HFFc6 (cell line): ENCODE data around the gene ICOS. TPM values are rescaled to one million over a fixed set of nuclear protein-coding genes. Genes with fewer than 3 reads are reported as not detected.

ENCODE experiments used
- DNase-seq: peaks from one replicate; pipeline ENCODE4 v3.0.0-alpha.2; 2018
- H3K27ac Mint-ChIP-seq: 2 replicates; pipeline ENCODE4 v1.8.0; 2020; ENCODE audit warnings: mild to moderate bottlenecking, mixed read lengths
- H3K27me3 Mint-ChIP-seq: 2 replicates; pipeline ENCODE4 v1.8.0; 2021; ENCODE audit warnings: mild to moderate bottlenecking, moderate library complexity, mixed read lengths; ENCODE audit not compliant: insufficient read depth
- H3K36me3 Mint-ChIP-seq: 2 replicates; pipeline ENCODE4 v1.8.0; 2021; ENCODE audit warnings: low read depth, mixed read lengths
- H3K4me1 Mint-ChIP-seq: 2 replicates; pipeline ENCODE4 v1.8.0; 2020; ENCODE audit warnings: low read depth, mixed read lengths
- H3K4me3 Mint-ChIP-seq: 2 replicates; pipeline ENCODE4 v1.8.0; 2020; ENCODE audit warnings: mild to moderate bottlenecking, moderate library complexity, mixed read lengths
- H3K9me3 Mint-ChIP-seq: 2 replicates; pipeline ENCODE4 v1.8.0; 2020; ENCODE audit warnings: mild to moderate bottlenecking, mixed read lengths
- long read RNA-seq: library from polyadenylated mRNA; unstranded; transcript quantifications from one replicate; pipeline ENCODE4 v2.0.0, GENCODE V29; 2019
- total RNA-seq, 6 experiments: library from RNA; stranded (reverse); fragmentation: NEBNext Ultra II Directional; extraction: Animal tissue kit (Norgen Biotek cat#: 25700); gene quantifications; 2 replicates in 1 of 6; 3 replicates in 5 of 6; pipeline ENCODE4 v1.2.3, GENCODE V29; 2021
- TF ChIP-seq, protein P1 (sequence below): fragments of 200-600 bp; sonication (generic); IDR thresholded peaks from 2 replicates; pipeline ENCODE4 v1.5.0; 2021; ENCODE audit warnings: antibody characterized with exemption, mild to moderate bottlenecking

ICOS gene, protein sequence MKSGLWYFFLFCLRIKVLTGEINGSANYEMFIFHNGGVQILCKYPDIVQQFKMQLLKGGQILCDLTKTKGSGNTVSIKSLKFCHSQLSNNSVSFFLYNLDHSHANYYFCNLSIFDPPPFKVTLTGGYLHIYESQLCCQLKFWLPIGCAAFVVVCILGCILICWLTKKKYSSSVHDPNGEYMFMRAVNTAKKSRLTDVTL
- total RNA-seq = not detected
- long read RNA-seq = 0 reads

DNA sequence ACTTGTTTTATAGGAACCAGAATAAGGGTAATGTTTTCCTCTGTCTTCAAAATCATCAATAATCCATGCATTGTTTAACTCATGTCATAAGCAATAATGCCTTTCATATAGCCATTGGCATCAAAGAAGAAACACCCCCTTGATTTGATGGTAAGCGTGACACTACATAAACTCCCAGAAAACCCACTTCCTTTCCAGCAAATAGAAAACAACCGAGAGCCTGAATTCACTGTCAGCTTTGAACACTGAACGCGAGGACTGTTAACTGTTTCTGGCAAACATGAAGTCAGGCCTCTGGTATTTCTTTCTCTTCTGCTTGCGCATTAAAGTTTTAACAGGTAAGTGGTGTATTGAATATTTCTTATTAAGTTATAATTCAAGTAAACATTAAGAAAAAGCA, at the start of gene ICOS:
Gene ICOS (plus strand): TSS at position 229 of the 400 bp plus-strand sequence. CDS start 52 bp downstream, at position 281.
- TF ChIP-seq, protein P1, sequence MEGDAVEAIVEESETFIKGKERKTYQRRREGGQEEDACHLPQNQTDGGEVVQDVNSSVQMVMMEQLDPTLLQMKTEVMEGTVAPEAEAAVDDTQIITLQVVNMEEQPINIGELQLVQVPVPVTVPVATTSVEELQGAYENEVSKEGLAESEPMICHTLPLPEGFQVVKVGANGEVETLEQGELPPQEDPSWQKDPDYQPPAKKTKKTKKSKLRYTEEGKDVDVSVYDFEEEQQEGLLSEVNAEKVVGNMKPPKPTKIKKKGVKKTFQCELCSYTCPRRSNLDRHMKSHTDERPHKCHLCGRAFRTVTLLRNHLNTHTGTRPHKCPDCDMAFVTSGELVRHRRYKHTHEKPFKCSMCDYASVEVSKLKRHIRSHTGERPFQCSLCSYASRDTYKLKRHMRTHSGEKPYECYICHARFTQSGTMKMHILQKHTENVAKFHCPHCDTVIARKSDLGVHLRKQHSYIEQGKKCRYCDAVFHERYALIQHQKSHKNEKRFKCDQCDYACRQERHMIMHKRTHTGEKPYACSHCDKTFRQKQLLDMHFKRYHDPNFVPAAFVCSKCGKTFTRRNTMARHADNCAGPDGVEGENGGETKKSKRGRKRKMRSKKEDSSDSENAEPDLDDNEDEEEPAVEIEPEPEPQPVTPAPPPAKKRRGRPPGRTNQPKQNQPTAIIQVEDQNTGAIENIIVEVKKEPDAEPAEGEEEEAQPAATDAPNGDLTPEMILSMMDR = no peak
- H3K4me3 Mint-ChIP-seq = no peak within 1 kb of the TSS

DNA sequence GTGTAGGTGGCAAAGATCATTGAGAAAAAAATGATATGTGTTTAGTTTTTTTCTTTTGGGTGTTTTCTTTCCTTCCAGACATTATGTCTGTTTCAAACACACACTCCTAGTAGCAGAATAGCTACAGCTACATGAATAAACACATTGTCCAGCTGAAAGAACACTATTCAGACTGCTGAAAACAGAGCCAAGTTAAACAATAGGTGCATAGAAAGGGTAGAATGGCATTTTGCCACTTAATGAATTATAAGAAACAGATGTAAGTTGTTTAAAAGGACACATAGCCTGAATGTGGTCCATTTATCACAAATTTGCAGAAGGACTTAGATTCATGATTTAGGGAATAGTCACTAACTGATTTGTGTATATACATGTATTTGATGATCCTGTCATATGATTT, 48.9 kb upstream of the ICOS start:
- no peak overlapping the region for H3K4me3 Mint-ChIP-seq
- H3K36me3 Mint-ChIP-seq = no peaks in the 10 kb centered on the region
- no peak overlapping the region for H3K27ac Mint-ChIP-seq
- TF ChIP-seq, protein P1 = no peak
- peaks cover 7% of the 10 kb centered on the region for H3K27me3 Mint-ChIP-seq
- H3K4me1 Mint-ChIP-seq = 0 out of 2 replicates have a peak, but pooled peaks cover 4% of the 10 kb centered on the region
- DNase-seq = no peak
- no peaks in the 10 kb centered on the region for H3K9me3 Mint-ChIP-seq

More for the DNA sequence above, at the start of gene ICOS:
- Mint-ChIP-seq H3K27ac (no peak within 1 kb of the TSS), H3K9me3 (no peaks in the 10 kb centered on the region), H3K27me3 (peaks cover 2% of the 10 kb centered on the region), H3K36me3 (no peaks in the 10 kb centered on the region), H3K4me1 (peaks cover 13% of the 10 kb centered on the region; the same call in 1 of the 2 replicates)
- no peak for DNase-seq

DNA sequence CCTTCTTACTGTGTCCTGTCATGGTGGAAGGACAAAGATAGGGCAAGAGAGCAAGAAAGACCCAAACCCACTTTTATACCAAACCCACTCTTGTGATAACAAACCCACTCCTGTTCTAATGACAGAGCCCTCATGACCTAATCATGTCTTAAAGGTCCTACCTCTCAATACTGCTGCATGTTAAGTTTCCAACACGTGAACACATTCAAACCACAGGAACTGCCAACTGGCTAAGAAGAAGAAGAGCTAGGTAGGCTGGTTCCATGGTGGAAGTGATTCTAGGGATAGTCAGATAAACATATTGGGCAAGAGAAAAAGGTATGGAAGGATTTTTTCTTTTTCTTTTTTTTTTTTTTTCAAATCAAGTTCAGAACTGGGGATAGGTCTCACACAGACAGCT, 47.0 kb upstream of the ICOS start:
- Mint-ChIP-seq H3K27me3 (peaks cover 12% of the 10 kb centered on the region), H3K4me1 (0 out of 2 replicates have a peak, but pooled peaks cover 4% of the 10 kb centered on the region), H3K9me3 (no peaks in the 10 kb centered on the region), H3K4me3 (no peak overlapping the region), H3K36me3 (no peaks in the 10 kb centered on the region), H3K27ac (no peak overlapping the region)
- DNase-seq = no peak
- TF ChIP-seq, protein P1 = no peak

DNA sequence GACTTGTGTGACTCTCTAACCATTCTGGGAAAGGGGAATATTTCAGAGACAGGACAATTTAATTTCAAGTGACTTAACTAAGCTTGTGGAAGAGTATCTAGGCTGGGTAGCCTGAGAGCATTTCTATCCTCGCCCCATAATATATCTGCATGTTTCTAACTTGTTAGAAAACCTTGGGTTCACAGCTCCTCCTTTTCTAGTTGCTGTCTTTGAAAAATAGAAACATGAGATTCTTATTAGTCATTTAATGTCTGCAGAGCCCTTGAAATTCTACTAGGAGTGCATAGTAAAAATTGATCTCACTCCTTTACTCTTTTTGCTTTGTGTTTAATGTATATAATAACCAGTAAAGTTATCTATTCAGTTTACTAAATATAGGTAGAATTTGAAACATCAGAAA, 46.6 kb upstream of the ICOS start:
- Mint-ChIP-seq H3K4me3 (no peak overlapping the region), H3K9me3 (no peaks in the 10 kb centered on the region), H3K4me1 (0 out of 2 replicates have a peak, but pooled peaks cover 4% of the 10 kb centered on the region), H3K27ac (no peak overlapping the region), H3K36me3 (no peaks in the 10 kb centered on the region), H3K27me3 (peaks cover 12% of the 10 kb centered on the region)
- no peak for DNase-seq
- TF ChIP-seq, protein P1 = no peak

DNA sequence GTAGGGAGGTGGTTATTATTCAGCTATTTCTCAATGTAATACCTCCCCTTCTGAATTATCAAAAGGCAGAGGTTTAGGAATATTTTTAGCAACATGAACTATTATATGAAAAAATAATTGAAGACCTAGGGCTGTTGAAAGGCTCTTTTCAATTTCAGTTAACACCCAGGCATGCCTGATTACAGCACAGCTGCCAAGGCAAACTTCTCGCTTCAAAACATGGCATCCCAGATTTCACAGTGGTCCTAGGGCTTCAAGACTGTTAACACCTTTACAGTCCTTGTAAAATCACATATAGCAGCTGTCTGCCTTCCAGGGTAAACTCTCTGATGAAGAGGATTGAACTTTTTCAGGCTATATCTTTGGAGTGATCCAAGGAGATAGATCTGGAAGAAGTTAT, 45.8 kb upstream of the ICOS start:
- H3K9me3 Mint-ChIP-seq = no peaks in the 10 kb centered on the region
- H3K4me3 Mint-ChIP-seq = no peak overlapping the region
- 0 out of 2 replicates have a peak, but pooled peaks cover 4% of the 10 kb centered on the region for H3K4me1 Mint-ChIP-seq
- H3K27me3 Mint-ChIP-seq = peaks cover 12% of the 10 kb centered on the region
- TF ChIP-seq, protein P1 = no peak
- no peak overlapping the region for H3K27ac Mint-ChIP-seq
- no peaks in the 10 kb centered on the region for H3K36me3 Mint-ChIP-seq
- DNase-seq = no peak
